GM18502 (cell line): ENCODE data around the gene AP5Z1.

Experiments
- ATAC-seq: cut with Tn5 transposase; IDR thresholded peaks from one replicate; pipeline ENCODE4 v1.9.1; 2021; ENCODE audit warnings: mild to moderate bottlenecking; ENCODE audit not compliant: unreplicated experiment, poor library complexity

Gene AP5Z1

DNA sequence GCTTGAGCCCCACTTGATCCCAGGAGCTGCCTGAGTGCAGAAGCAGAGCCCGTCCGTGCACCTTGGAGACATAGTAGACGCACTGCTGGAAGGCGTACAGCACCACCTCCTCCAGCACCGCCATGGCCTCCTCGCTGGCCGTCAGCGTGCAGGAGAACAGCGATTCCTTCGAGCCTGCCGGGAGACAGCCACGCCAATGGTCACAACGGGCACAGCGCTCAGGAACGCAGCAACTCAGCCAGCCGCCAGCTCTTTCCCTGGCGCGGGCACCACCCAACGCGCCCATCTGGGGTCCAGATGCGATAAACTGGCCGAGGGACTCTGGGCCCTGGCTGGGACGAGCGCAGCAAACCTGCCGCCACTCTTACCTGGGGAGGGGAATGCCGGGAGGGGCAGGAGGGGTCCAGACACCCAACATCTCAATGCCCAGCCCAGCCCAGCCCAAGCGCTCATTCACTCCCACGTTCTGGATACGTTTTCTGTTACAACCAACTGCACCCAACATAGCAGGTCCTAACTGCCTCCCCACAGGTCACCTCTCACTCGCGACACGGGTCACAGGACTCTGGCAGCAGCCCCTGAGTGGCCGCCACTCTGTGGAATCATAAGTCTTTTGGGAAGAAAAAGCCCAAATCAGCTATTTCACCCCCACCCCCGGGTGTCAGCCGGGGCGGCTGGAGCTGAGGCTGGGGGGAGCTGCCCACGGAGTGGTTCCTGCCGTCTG lies 41.9 kb downstream of the AP5Z1 start:
- ATAC-seq = no peak

DNA sequence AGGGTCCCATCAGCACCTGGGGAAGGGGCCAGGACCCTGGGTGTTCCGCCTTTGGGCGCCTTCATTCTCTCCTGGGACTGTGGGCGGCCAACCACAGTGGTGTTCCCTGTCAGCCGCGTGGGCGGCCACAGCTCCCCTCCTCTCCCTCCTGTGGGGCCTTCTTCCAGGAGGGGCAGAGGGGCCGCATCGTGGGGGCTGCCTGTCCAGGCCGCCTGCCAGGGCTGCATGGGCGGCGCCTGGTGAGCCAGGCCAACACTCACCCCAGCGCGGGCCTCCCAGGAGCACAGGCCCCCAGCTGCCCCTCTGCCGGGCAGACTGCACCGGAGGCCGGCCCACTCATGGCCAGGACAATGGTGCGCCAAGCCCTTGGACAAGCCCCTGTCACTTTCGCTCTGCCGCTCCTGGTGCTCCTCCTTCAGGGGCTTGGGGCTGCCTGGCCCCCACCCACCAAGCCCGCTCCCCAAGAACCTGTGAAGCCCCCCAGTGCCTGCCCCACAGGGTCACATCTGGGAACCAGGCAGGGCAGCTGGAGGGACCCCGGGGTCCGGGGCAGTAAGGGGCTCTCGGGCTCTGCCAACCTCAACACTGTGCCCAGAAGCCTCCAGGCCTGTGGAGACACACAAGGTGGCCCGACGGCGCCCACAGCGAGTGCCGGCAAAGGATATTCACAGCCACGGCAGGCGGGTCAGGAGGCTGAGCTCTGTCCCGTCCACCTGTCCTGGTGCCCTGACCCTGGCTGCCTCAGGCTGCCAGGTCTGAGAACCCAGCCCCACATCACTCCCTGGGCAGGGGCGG lies 42.8 kb downstream of the AP5Z1 start:
- no peak for ATAC-seq

DNA sequence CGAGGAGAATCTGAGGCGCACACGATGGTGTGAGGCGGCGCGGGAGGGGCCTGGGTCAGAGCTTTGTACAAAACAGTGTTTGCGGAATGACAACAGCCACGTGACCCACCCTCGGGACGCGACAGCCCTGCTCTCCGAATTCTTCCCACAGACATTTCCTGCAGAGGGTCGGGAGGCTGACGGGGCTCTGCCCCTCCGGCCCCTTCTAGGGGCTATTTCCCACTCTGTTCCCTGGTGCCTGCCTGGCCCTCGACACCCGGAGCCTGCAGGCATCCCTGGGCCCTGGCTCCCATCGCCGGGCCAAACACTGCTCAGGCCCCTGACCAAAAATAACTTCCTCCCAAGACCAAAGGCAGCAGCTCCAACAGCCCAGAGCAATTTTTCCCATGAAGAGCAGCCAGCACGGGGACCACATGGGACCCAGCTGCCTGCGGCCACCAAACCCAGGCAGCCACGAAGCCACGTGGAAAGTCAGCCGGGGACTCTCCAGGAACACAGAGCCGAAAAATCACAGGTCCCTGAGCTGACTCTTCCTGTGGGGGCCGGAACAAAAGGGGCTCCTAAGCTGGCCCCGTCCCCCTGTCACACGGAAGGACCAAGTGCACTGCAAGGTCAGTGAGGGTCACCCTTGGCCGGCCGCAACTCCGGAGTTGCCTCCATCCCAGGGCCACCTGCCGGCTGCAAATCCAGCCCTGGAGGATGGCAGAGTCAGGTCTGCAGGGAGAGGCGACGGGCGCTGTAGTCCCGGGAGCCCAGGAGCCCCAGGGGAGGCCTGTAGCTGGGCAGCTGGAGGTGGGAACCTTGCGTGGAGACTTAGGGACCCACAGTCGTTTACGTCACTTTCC lies 44.4 kb downstream of the AP5Z1 start:
- ATAC-seq = no peak

GRCh38 chr7:4820405-4820966 lies 45.1 kb downstream of the AP5Z1 start:
- no peak for ATAC-seq

- ATAC-seq = no peak
Measured at GRCh38 chr7:4820967-4821471, 45.6 kb downstream of the AP5Z1 start.

- no peak for ATAC-seq
Measured at GRCh38 chr7:4822677-4823076, 47.3 kb downstream of the AP5Z1 start.

GRCh38 chr7:4823441-4824119 lies 48.2 kb downstream of the AP5Z1 start:
- no peak for ATAC-seq

- no peak for ATAC-seq
Measured at GRCh38 chr7:4824120-4824775, 48.8 kb downstream of the AP5Z1 start.

GRCh38 chr7:4825081-4825480 lies 49.7 kb downstream of the AP5Z1 start:
- ATAC-seq = no peak

GRCh38 chr7:4828720-4829383 lies 53.4 kb downstream of the AP5Z1 start:
- no peak for ATAC-seq

- no peak for ATAC-seq
Measured at GRCh38 chr7:4830176-4830575, 54.8 kb downstream of the AP5Z1 start.

DNA sequence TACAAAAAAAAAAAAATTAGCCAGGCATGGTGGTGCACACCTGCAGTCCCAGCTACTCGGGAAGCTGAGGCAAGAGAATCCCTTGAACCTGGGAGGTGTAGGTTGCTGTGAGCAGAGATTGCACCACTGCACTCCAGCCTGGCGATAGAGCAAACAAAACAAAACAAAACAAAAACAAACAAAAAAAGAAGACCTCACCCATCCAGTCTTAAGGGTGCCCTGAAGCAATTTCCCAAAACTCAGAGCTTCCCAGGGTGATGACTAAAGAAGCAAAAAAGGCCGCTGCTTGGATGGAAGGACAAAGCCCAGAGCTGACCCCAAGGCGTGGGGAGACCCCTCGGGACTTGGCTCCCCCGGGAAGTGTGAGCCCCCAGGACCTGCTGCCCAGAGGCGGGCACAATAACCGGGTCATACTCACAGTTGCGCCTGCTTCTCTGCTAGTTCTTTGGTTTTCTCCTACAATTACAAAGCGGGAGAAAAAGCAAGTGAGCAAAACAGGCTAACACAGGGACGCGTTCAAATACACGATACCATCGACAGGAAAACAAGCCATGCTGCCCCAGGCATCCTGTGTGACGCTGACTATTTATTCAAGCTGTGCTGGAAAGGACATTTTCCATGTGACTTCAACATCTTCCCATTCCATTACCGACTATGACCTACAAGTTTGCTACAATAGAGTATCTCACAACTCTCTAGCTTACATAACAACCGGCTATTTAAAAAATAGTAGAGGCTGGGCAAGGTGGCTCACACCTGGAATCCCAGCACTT lies 56.5 kb downstream of the AP5Z1 start:
- no peak for ATAC-seq

DNA sequence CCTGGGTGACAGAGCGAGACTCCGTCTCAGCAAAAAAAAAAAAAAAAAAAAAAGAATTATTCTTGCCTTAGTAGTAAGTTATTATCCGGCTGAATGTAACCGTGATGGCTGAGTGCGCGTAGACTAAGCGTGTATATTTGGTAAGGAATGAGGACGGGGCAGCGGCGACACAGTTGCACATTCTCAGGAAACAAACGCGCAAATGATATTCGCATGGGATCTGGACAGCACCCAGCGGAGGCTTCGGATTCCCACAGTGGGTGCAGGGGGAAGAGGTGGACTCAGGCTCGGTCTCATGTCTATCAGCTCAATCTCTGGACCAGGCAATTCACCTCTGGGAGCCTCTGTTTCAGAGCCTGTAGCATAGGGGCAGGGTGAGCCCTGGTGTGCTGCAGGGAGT lies 57.3 kb downstream of the AP5Z1 start:
- ATAC-seq = no peak

- ATAC-seq = no peak
Measured at GRCh38 chr7:4833176-4833575, 57.8 kb downstream of the AP5Z1 start.

- ATAC-seq = no peak
Measured at GRCh38 chr7:4833691-4834600, 58.5 kb downstream of the AP5Z1 start.

- ATAC-seq = no peak
Measured at GRCh38 chr7:4834601-4835397, 59.4 kb downstream of the AP5Z1 start.
